ENCODE data around the gene UBE3A. TPM values are rescaled to one million over a fixed set of nuclear protein-coding genes. Genes with fewer than 3 reads are reported as not detected.

The UBE3A gene
- polyA plus RNA-seq, 1 of the 3 experiments (the other 2 are of a cell fraction), result 9.7 TPM

GRCh38 chr15:25342629-25343028, 96.2 kb downstream of the UBE3A start:
- no peak overlapping the region for H2AFZ ChIP-seq (ENCODE audit: low read depth)
- H4K20me1 ChIP-seq (ENCODE audit: insufficient read depth), result no peaks in the 10 kb centered on the region
- no peak for DNase-seq
- H3F3A ChIP-seq (replicated peaks; ENCODE audit: insufficient read depth), result no peaks in the 10 kb centered on the region
- H3K9me3 ChIP-seq, result 0 out of 2 replicates have a peak, but pooled peaks cover under 1% of the 10 kb centered on the region
- H3K79me2 ChIP-seq (ENCODE audit: insufficient read depth), result peaks cover 21% of the 10 kb centered on the region
- TF ChIP-seq USF2 (IDR thresholded peaks at IDR 0.05; ENCODE audit: borderline replicate concordance, low read depth, low read length) (no peak), IRF3 (IDR thresholded peaks at IDR 0.05; ENCODE audit: low read depth, low read length) (no peak), EZH2phosphoT487 (IDR thresholded peaks at IDR 0.05; ENCODE audit: borderline replicate concordance, low read depth) (no peak), POLR2AphosphoS5 (IDR thresholded peaks at IDR 0.05; ENCODE audit: low read depth, low read length) (no peak), RAD21 (IDR thresholded peaks at IDR 0.05; ENCODE audit: low read length) (no peak)
- WGBS (ENCODE audit: low lambda C conversion rate), result 98% methylated on average over 3 of the region's 3 CpGs
- CTCF ChIA-PET, result interaction anchor here (0.8 to 1.6 kb wide), 3 partner anchors 15 to 39 kb away, joined by 3 to 5 read pairs (median 4); no protein-coding TSS in a partner anchor
- H3K4me2 ChIP-seq, result no peak overlapping the region
- peaks cover 0 to 4% of the 10 kb centered on the region in 2 experiments; a peak in 1 of 4 replicates for H3K4me1 ChIP-seq (ENCODE audit: control insufficient read depth in 1 of 2, insufficient read depth in 2 of 2, low read depth in 1 of 2, low read length in 1 of 2)
- peaks cover 38 to 47% of the 10 kb centered on the region in 2 experiments for H3K36me3 ChIP-seq (replicated peaks in 1 of 2; ENCODE audit: control insufficient read depth in 1 of 2, insufficient read depth in 2 of 2, low read length in 1 of 2)
- H3K27me3 ChIP-seq (ENCODE audit: insufficient read depth), result no peaks in the 10 kb centered on the region
- no peak overlapping the region for H3K9ac ChIP-seq
- POLR2A ChIA-PET, result interaction anchor here (0.6 kb wide), 1 partner anchor 14 kb away, joined by 4 read pairs; no protein-coding TSS in a partner anchor
- no peak overlapping the region for H3K27ac ChIP-seq (ENCODE audit: low read depth in 2 of 2, low read length in 1 of 2)
- no peak overlapping the region for H3K4me3 ChIP-seq (ENCODE audit: low read depth in 2 of 2, low read length in 1 of 2)
- H3K9me2 ChIP-seq, result no peaks in the 10 kb centered on the region

GRCh38 chr15:25339431-25339830, 99.4 kb downstream of the UBE3A start:
- TF ChIP-seq USF2 (IDR thresholded peaks at IDR 0.05; ENCODE audit: borderline replicate concordance, low read depth, low read length), result no peak
- no peak for TF ChIP-seq EZH2phosphoT487 (IDR thresholded peaks at IDR 0.05; ENCODE audit: borderline replicate concordance, low read depth)
- no peak for TF ChIP-seq POLR2AphosphoS5 (IDR thresholded peaks at IDR 0.05; ENCODE audit: low read depth, low read length)
- TF ChIP-seq SMC3 (IDR thresholded peaks at IDR 0.05; ENCODE audit: low read depth, low read length), result no peak
- TF ChIP-seq IRF3 (IDR thresholded peaks at IDR 0.05; ENCODE audit: low read depth, low read length), result no peak
- no peak overlapping the region for H3K4me3 ChIP-seq (ENCODE audit: low read depth in 2 of 2, low read length in 1 of 2)
- no peak overlapping the region for H3K27ac ChIP-seq (ENCODE audit: low read depth in 2 of 2, low read length in 1 of 2)
- no peaks in the 10 kb centered on the region for H3K4me1 ChIP-seq (ENCODE audit: control insufficient read depth in 1 of 2, insufficient read depth in 2 of 2, low read depth in 1 of 2, low read length in 1 of 2)
- WGBS (ENCODE audit: low lambda C conversion rate), result 96% methylated on average over 2 of the region's 2 CpGs
- ChIA-PET POLR2A (no interaction called here), CTCF (no interaction called here)
- DNase-seq, result no peak
- H3K4me2 ChIP-seq, result no peak overlapping the region
- H3K9me2 ChIP-seq, result no peaks in the 10 kb centered on the region
- H3K27me3 ChIP-seq (ENCODE audit: insufficient read depth), result no peaks in the 10 kb centered on the region
- H3F3A ChIP-seq (replicated peaks; ENCODE audit: insufficient read depth), result no peaks in the 10 kb centered on the region
- H2AFZ ChIP-seq (ENCODE audit: low read depth), result no peak overlapping the region
- peaks cover 13% of the 10 kb centered on the region for H3K79me2 ChIP-seq (ENCODE audit: insufficient read depth)
- no peak overlapping the region for H3K9ac ChIP-seq
- H4K20me1 ChIP-seq (ENCODE audit: insufficient read depth), result no peaks in the 10 kb centered on the region
- H3K9me3 ChIP-seq, result no peaks in the 10 kb centered on the region
- peaks cover 55 to 68% of the 10 kb centered on the region in 2 experiments for H3K36me3 ChIP-seq (replicated peaks in 1 of 2; ENCODE audit: control insufficient read depth in 1 of 2, insufficient read depth in 2 of 2, low read length in 1 of 2)

Data from SK-N-SH (cell line).